ENCODE data around the gene BICRAL. TPM values are rescaled to one million over a fixed set of nuclear protein-coding genes. Genes with fewer than 3 reads are reported as not detected.

Gene BICRAL
- polyA plus RNA-seq, 1 of the 3 experiments (the other 2 are of a cell fraction): 5.1 TPM

GRCh38 chr6:42784717-42785498, 3.1 kb downstream of the BICRAL start:
- H3K36me3 ChIP-seq (replicated peaks in 1 of 2; ENCODE audit: control insufficient read depth in 1 of 2, insufficient read depth in 2 of 2, low read length in 1 of 2): peaks cover 0 to 7% of the 10 kb centered on the region in 2 experiments
- no peaks in the 10 kb centered on the region for H3K27me3 ChIP-seq (ENCODE audit: insufficient read depth)
- H4K20me1 ChIP-seq (ENCODE audit: insufficient read depth): no peaks in the 10 kb centered on the region
- no peak for DNase-seq
- no peak overlapping the region for H2AFZ ChIP-seq (ENCODE audit: low read depth)
- no peak for TF ChIP-seq SMC3 (IDR thresholded peaks at IDR 0.05; ENCODE audit: low read depth, low read length)
- no peak for TF ChIP-seq RXRA (IDR thresholded peaks at IDR 0.05; ENCODE audit: borderline replicate concordance, low read depth)
- TF ChIP-seq JUND (IDR thresholded peaks at IDR 0.05): no peak
- TF ChIP-seq TCF12 (IDR thresholded peaks at IDR 0.05): no peak
- TF ChIP-seq MXI1 (IDR thresholded peaks at IDR 0.05; ENCODE audit: low read depth, low read length): no peak
- TF ChIP-seq NFIC (IDR thresholded peaks at IDR 0.05; ENCODE audit: borderline replicate concordance): no peak
- TF ChIP-seq POLR2AphosphoS5 (IDR thresholded peaks at IDR 0.05; ENCODE audit: low read depth, low read length): no peak
- H3F3A ChIP-seq (replicated peaks; ENCODE audit: insufficient read depth): peaks cover 5% of the 10 kb centered on the region
- no peaks in the 10 kb centered on the region for H3K9me3 ChIP-seq
- WGBS (ENCODE audit: low lambda C conversion rate): 91% methylated on average over 12 of the region's 12 CpGs
- ChIA-PET POLR2A (interaction anchor here (0.6 to 1.6 kb wide), 2 partner anchors 27 to 39 kb away, joined by 3 to 9 read pairs; partner anchors contain the start of gene TBCC), CTCF (interaction anchor here (1.1 kb wide), 1 partner anchor 42 kb away, joined by 5 read pairs; no protein-coding TSS in a partner anchor)
- H3K9me2 ChIP-seq: no peaks in the 10 kb centered on the region
- H3K4me1 ChIP-seq (ENCODE audit: control insufficient read depth in 1 of 2, insufficient read depth in 2 of 2, low read depth in 1 of 2, low read length in 1 of 2): peaks cover 8 to 9% of the 10 kb centered on the region in 2 experiments
- H3K79me2 ChIP-seq (ENCODE audit: insufficient read depth): peaks cover 84% of the 10 kb centered on the region
- peak overlapping the region; percentile 82 for H3K4me2 ChIP-seq
- H3K9ac ChIP-seq: peak overlapping the region; percentile 99; the same call in 1 of the 2 replicates
- peak overlapping the region in 1 of 2 experiments; percentile 95; a peak in 1 of 4 replicates for H3K27ac ChIP-seq (ENCODE audit: low read depth in 2 of 2, low read length in 1 of 2)
- peak overlapping the region; percentile 64 to 73 for H3K4me3 ChIP-seq (ENCODE audit: low read depth in 2 of 2, low read length in 1 of 2)

DNA sequence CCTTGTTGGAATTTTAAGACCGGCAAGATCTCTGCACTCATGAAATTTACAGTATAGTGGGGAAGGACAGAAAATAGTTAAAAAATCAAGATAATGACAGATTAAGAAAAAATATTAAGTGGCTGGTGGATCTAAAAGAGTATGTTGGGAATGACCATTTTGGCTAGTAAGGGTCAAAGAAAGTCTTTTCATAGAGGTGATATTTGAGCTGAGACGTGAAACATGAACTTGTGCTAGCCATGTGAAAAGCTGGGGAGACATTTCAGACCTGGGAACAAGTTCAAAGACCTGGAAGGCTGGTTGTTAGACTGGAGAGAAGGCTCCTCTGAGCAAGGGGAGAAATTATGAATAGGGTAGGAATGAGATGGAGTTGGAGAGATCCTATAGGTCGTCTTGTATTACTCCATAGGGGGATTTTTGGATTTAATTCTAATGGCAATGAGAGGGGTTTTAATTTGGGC, 4.7 kb downstream of the BICRAL start:
- Histone ChIP-seq H3K36me3 (replicated peaks in 1 of 2; ENCODE audit: control insufficient read depth in 1 of 2, insufficient read depth in 2 of 2, low read length in 1 of 2) (peaks cover 0 to 7% of the 10 kb centered on the region in 2 experiments), H3K27me3 (ENCODE audit: insufficient read depth) (no peaks in the 10 kb centered on the region), H4K20me1 (ENCODE audit: insufficient read depth) (no peaks in the 10 kb centered on the region), H3K9me3 (no peaks in the 10 kb centered on the region), H3F3A (replicated peaks; ENCODE audit: insufficient read depth) (peaks cover 13% of the 10 kb centered on the region), H3K4me3 (ENCODE audit: low read depth in 2 of 2, low read length in 1 of 2) (0 out of 4 replicates have a peak overlapping the region, but pooled peaks of 1 of the 2 experiments have one; percentile 0), H3K79me2 (ENCODE audit: insufficient read depth) (peaks cover 83% of the 10 kb centered on the region), H3K27ac (ENCODE audit: low read depth in 2 of 2, low read length in 1 of 2) (0 out of 4 replicates have a peak overlapping the region, but pooled peaks of 1 of the 2 experiments have one; percentile 4), H3K4me2 (0 out of 2 replicates have a peak overlapping the region, but pooled peaks have one; percentile 44), H3K4me1 (ENCODE audit: control insufficient read depth in 1 of 2, insufficient read depth in 2 of 2, low read depth in 1 of 2, low read length in 1 of 2) (peaks cover 8 to 9% of the 10 kb centered on the region in 2 experiments; a peak in 3 of 4 replicates), H3K9ac (no peak overlapping the region), H3K9me2 (no peaks in the 10 kb centered on the region), H2AFZ (ENCODE audit: low read depth) (no peak overlapping the region)
- TF ChIP-seq FOSL2 (IDR thresholded peaks at IDR 0.05; ENCODE audit: borderline replicate concordance, low read depth): no peak
- no peak for TF ChIP-seq GABPA (IDR thresholded peaks at IDR 0.05; ENCODE audit: low read depth)
- TF ChIP-seq TAF1 (IDR thresholded peaks at IDR 0.05; ENCODE audit: borderline replicate concordance, low read depth, low read length): no peak
- TF ChIP-seq YY1 (IDR thresholded peaks at IDR 0.05; ENCODE audit: low read depth): no peak
- TF ChIP-seq, protein P1, sequence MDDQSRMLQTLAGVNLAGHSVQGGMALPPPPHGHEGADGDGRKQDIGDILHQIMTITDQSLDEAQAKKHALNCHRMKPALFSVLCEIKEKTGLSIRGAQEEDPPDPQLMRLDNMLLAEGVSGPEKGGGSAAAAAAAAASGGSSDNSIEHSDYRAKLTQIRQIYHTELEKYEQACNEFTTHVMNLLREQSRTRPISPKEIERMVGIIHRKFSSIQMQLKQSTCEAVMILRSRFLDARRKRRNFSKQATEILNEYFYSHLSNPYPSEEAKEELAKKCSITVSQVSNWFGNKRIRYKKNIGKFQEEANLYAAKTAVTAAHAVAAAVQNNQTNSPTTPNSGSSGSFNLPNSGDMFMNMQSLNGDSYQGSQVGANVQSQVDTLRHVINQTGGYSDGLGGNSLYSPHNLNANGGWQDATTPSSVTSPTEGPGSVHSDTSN (IDR thresholded peaks at IDR 0.05): no peak
- TF ChIP-seq USF2 (IDR thresholded peaks at IDR 0.05; ENCODE audit: borderline replicate concordance, low read depth, low read length): no peak
- no peak for TF ChIP-seq GATA2 (CRISPR knock-in tag; IDR thresholded peaks at IDR 0.05)
- TF ChIP-seq FOXJ3 (CRISPR knock-in tag; IDR thresholded peaks at IDR 0.05): no peak
- TF ChIP-seq NFIC (IDR thresholded peaks at IDR 0.05; ENCODE audit: borderline replicate concordance): no peak
- TF ChIP-seq JUND (IDR thresholded peaks at IDR 0.05): no peak
- no peak for TF ChIP-seq IRF3 (IDR thresholded peaks at IDR 0.05; ENCODE audit: low read depth, low read length)
- TF ChIP-seq SMC3 (IDR thresholded peaks at IDR 0.05; ENCODE audit: low read depth, low read length): no peak
- no peak for TF ChIP-seq MEF2A (IDR thresholded peaks at IDR 0.05; ENCODE audit: borderline replicate concordance, low read depth)
- no peak; the same call in 1 of the 2 replicates for TF ChIP-seq CTCF (IDR thresholded peaks at IDR 0.05)
- no peak for TF ChIP-seq ELF1 (IDR thresholded peaks at IDR 0.05)
- no peak for TF ChIP-seq MXI1 (IDR thresholded peaks at IDR 0.05; ENCODE audit: low read depth, low read length)
- TF ChIP-seq RXRA (IDR thresholded peaks at IDR 0.05; ENCODE audit: borderline replicate concordance, low read depth): no peak
- no peak for TF ChIP-seq SIN3A (IDR thresholded peaks at IDR 0.05; ENCODE audit: borderline replicate concordance, low read depth, low read length)
- no peak for TF ChIP-seq RCOR1 (IDR thresholded peaks at IDR 0.05; ENCODE audit: low read length)
- no peak for TF ChIP-seq EP300 (IDR thresholded peaks at IDR 0.05; ENCODE audit: borderline replicate concordance in 1 of 2, low read depth in 1 of 2, low read length in 1 of 2)
- no peak for DNase-seq
- WGBS (ENCODE audit: low lambda C conversion rate): 96% methylated on average over 3 of the region's 3 CpGs
- POLR2A ChIA-PET: no interaction called here
- CTCF ChIA-PET: interaction anchor here (0.7 kb wide), 1 partner anchor 125 kb away, joined by 3 read pairs; no protein-coding TSS in a partner anchor
